ENCODE data around the gene LGMN.
"Not testable (repeated sequence)": the region's sequence is repeated elsewhere in the genome, so short reads cannot be mapped to it uniquely, and the experiment has no call there.

LGMN gene

GRCh38 chr14:92692822-92693226 is 55.6 kb downstream of the LGMN start:
- peak; percentile 78 to 93 for DNase-seq

- DNase-seq: peak; percentile 78 to 82
Observed at GRCh38 chr14:92690171-92691011, 58.0 kb downstream of the LGMN start.

GRCh38 chr14:92688434-92689375 is 59.7 kb downstream of the LGMN start:
- peak in 1 of 2 experiments; percentile 5 for DNase-seq

GRCh38 chr14:92687681-92688433 is 60.6 kb downstream of the LGMN start:
- DNase-seq: peak in 1 of 2 experiments; percentile 38

- DNase-seq: peak; percentile 33 to 68
Observed at GRCh38 chr14:92686900-92687427, 61.5 kb downstream of the LGMN start.

GRCh38 chr14:92686411-92686899 is 62.0 kb downstream of the LGMN start:
- no peak for DNase-seq

- no peak for DNase-seq
Observed at GRCh38 chr14:92685784-92686355, 62.6 kb downstream of the LGMN start.

- DNase-seq: no peak
Observed at GRCh38 chr14:92684801-92685560, 63.4 kb downstream of the LGMN start.

GRCh38 chr14:92683041-92683440 is 65.4 kb downstream of the LGMN start:
- no peak for DNase-seq

GRCh38 chr14:92680781-92681650 is 67.4 kb downstream of the LGMN start:
- peak; percentile 55 to 58 for DNase-seq

- DNase-seq: not testable (repeated sequence)
Observed at GRCh38 chr14:92680330-92680729, 68.1 kb downstream of the LGMN start.

GRCh38 chr14:92679246-92679645 is 69.2 kb downstream of the LGMN start:
- DNase-seq: no peak

GRCh38 chr14:92678766-92679165 is 69.7 kb downstream of the LGMN start:
- DNase-seq: no peak

GRCh38 chr14:92677955-92678354 is 70.5 kb downstream of the LGMN start:
- DNase-seq: no peak

GRCh38 chr14:92677087-92677668 is 71.2 kb downstream of the LGMN start:
- DNase-seq: no peak

GRCh38 chr14:92676403-92677086 is 71.9 kb downstream of the LGMN start:
- no peak for DNase-seq

GRCh38 chr14:92675976-92676375 is 72.5 kb downstream of the LGMN start:
- no peak for DNase-seq

- no peak for DNase-seq
Observed at GRCh38 chr14:92675421-92675820, 73.0 kb downstream of the LGMN start.

GRCh38 chr14:92673601-92674150 is 74.8 kb downstream of the LGMN start:
- no peak for DNase-seq
